ENCODE measurements around the gene ERBB4. TPM values are rescaled to one million over a fixed set of nuclear protein-coding genes. Genes with fewer than 3 reads are reported as not detected.

Gene ERBB4
- total RNA-seq, 1 experiment from 2014 or later, result 0.04 TPM

DNA sequence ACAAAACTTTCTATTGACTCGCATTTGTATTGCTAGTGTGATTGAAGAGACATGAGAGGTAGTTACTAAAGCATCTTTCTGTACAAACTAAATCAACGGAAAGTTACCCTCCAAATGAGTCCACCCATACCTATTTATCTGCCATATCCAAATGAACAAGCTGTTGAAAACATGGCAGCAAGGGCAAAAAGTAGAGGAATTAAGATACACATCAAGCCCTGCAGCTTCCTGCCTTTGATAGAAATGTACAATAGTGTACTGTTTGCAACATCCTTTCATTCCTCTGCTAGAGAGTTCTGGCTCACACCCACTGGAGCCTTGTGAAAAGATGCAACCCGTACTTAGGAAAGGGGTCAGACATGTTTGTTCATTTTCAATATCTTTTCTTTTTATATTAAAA is 122.5 kb downstream of the ERBB4 start:
- H3K27me3 ChIP-seq (ENCODE audit: insufficient read depth, low read length), result no peaks in the 10 kb centered on the region
- TF ChIP-seq, protein P1, sequence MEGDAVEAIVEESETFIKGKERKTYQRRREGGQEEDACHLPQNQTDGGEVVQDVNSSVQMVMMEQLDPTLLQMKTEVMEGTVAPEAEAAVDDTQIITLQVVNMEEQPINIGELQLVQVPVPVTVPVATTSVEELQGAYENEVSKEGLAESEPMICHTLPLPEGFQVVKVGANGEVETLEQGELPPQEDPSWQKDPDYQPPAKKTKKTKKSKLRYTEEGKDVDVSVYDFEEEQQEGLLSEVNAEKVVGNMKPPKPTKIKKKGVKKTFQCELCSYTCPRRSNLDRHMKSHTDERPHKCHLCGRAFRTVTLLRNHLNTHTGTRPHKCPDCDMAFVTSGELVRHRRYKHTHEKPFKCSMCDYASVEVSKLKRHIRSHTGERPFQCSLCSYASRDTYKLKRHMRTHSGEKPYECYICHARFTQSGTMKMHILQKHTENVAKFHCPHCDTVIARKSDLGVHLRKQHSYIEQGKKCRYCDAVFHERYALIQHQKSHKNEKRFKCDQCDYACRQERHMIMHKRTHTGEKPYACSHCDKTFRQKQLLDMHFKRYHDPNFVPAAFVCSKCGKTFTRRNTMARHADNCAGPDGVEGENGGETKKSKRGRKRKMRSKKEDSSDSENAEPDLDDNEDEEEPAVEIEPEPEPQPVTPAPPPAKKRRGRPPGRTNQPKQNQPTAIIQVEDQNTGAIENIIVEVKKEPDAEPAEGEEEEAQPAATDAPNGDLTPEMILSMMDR (conservative IDR thresholded peaks at IDR 0.05), result no peak
- no peak overlapping the region for H3K18ac ChIP-seq (ENCODE audit: insufficient read length, low read depth, low read length)
- H3K9ac ChIP-seq (ENCODE audit: extremely low read depth, insufficient read length, low read length), result no peak overlapping the region
- no peak overlapping the region for H4K8ac ChIP-seq (replicated peaks; ENCODE audit: insufficient read length, low read depth, low read length)
- H3K27ac ChIP-seq (ENCODE audit: insufficient read length, low read depth, low read length), result no peak overlapping the region
- no peaks in the 10 kb centered on the region for H3K79me2 ChIP-seq (ENCODE audit: insufficient read depth, low read length)
- no peaks in the 10 kb centered on the region for H3K36me3 Mint-ChIP-seq (ENCODE audit: insufficient read depth in 1 of 3, low read depth in 3 of 3)
- no peak overlapping the region for H2BK120ac ChIP-seq (ENCODE audit: low read depth, low read length, poor library complexity, severe bottlenecking)
- H3K9me3 ChIP-seq (ENCODE audit: control insufficient read depth, low read depth, low read length), result no peaks in the 10 kb centered on the region
- H3K27me3 Mint-ChIP-seq (ENCODE audit: low read depth), result no peaks in the 10 kb centered on the region
- H2BK15ac ChIP-seq (ENCODE audit: low read depth, low read length), result no peak overlapping the region
- H2BK5ac ChIP-seq (ENCODE audit: insufficient read length, low read length), result no peak overlapping the region
- H4K5ac ChIP-seq (ENCODE audit: insufficient read length, low read depth, low read length), result no peak overlapping the region
- H3K4me3 Mint-ChIP-seq, result no peak overlapping the region
- no peak overlapping the region for H3K23ac ChIP-seq (ENCODE audit: insufficient read length, low read depth, low read length)
- no CpG with 5 or more reads among the region's 3 CpGs for WGBS (ENCODE audit: extremely low coverage, insufficient read length, low lambda C conversion rate)
- no peaks in the 10 kb centered on the region for H3K4me1 ChIP-seq (ENCODE audit: insufficient read depth, low read length)
- no peak overlapping the region for H3K4ac ChIP-seq (ENCODE audit: low read depth, low read length)
- H4K91ac ChIP-seq (ENCODE audit: insufficient read length, low read depth, low read length), result no peak overlapping the region
- DNase-seq, result no peak
- H4K20me1 ChIP-seq (ENCODE audit: control insufficient read depth, insufficient read depth, insufficient read length), result no peaks in the 10 kb centered on the region
- no peaks in the 10 kb centered on the region; a peak in 1 of 5 replicates for H3K9me3 Mint-ChIP-seq
- H3K14ac ChIP-seq (ENCODE audit: insufficient read depth, low read length), result no peak overlapping the region
- no peaks in the 10 kb centered on the region for H3K79me1 ChIP-seq (ENCODE audit: insufficient read depth, low read depth, low read length, poor library complexity, severe bottlenecking)
- no peak overlapping the region for H2AK5ac ChIP-seq (ENCODE audit: insufficient read length, low read length)
- no peak overlapping the region for H3K56ac ChIP-seq (ENCODE audit: insufficient read length, low read depth, low read length)
- H3K4me1 Mint-ChIP-seq, result no peaks in the 10 kb centered on the region
- H2AFZ ChIP-seq (ENCODE audit: low read length), result peak overlapping the region; percentile 40
- H3K4me2 ChIP-seq (ENCODE audit: insufficient read depth, insufficient read length, low read length), result no peak overlapping the region
- no peak overlapping the region for H2BK12ac ChIP-seq (ENCODE audit: insufficient read length, low read depth, low read length)
- no peak overlapping the region for H3T11ph ChIP-seq (ENCODE audit: low read length)
- no peak overlapping the region for H2BK20ac ChIP-seq (ENCODE audit: low read depth, low read length, poor library complexity, severe bottlenecking)
- no peak overlapping the region for H3K27ac Mint-ChIP-seq
- no peaks in the 10 kb centered on the region for H3K23me2 ChIP-seq (ENCODE audit: insufficient read length, low read depth, low read length, poor library complexity, severe bottlenecking)

Data from H9 (cell line).